HG03159 (cell line): ENCODE data around the gene GNG3.
"Not testable (repeated sequence)": the region's sequence is repeated elsewhere in the genome, so short reads cannot be mapped to it uniquely, and the experiment has no call there.

Experiments
- ATAC-seq: cut with Tn5 transposase; IDR thresholded peaks from one replicate; pipeline ENCODE4 v1.9.1; 2021; ENCODE audit warnings: mild to moderate bottlenecking, moderate library complexity; ENCODE audit not compliant: unreplicated experiment

The GNG3 gene

GRCh38 chr11:62716206-62716605 lies 8.7 kb downstream of the GNG3 start:
- ATAC-seq, result no peak

- ATAC-seq, result no peak
These were observed 9.3 kb downstream of the GNG3 start for GRCh38 chr11:62716816-62717215.

- ATAC-seq, result no peak
These were observed 12.0 kb downstream of the GNG3 start for GRCh38 chr11:62719302-62719978.

GRCh38 chr11:62721994-62722393 lies 14.5 kb downstream of the GNG3 start:
- ATAC-seq, result no peak

- ATAC-seq, result no peak
These were observed 16.7 kb downstream of the GNG3 start for GRCh38 chr11:62724171-62724570.

GRCh38 chr11:62725646-62726045 lies 18.2 kb downstream of the GNG3 start:
- ATAC-seq, result no peak

GRCh38 chr11:62726156-62726914 lies 18.9 kb downstream of the GNG3 start:
- ATAC-seq, result no peak

- ATAC-seq, result no peak
These were observed 19.4 kb downstream of the GNG3 start for GRCh38 chr11:62726915-62727164.

GRCh38 chr11:62727165-62727871 lies 19.8 kb downstream of the GNG3 start, which contains the start of gene HNRNPUL2:
TSS of gene HNRNPUL2 (minus strand) at chr11:62727457. CDS start at chr11:62727156, 301 bp downstream.
- ATAC-seq, result peak; percentile 62

GRCh38 chr11:62727872-62728170 lies 20.3 kb downstream of the GNG3 start:
- peak; percentile 50 for ATAC-seq

GRCh38 chr11:62728171-62728988 lies 20.9 kb downstream of the GNG3 start, which contains the start of gene TTC9C:
TSS of gene TTC9C (plus strand) at chr11:62728486. CDS start at chr11:62728849, 363 bp downstream.
- ATAC-seq, result peak; percentile 18

GRCh38 chr11:62730076-62730475 lies 22.6 kb downstream of the GNG3 start:
- ATAC-seq, result not testable (repeated sequence)

- ATAC-seq, result no peak
These were observed 25.4 kb downstream of the GNG3 start for GRCh38 chr11:62732830-62733229.

- no peak for ATAC-seq
These were observed 29.7 kb downstream of the GNG3 start for GRCh38 chr11:62737196-62737595.

GRCh38 chr11:62747475-62748160 lies 40.1 kb downstream of the GNG3 start:
- ATAC-seq, result no peak

GRCh38 chr11:62749931-62750330 lies 42.5 kb downstream of the GNG3 start:
- not testable (repeated sequence) for ATAC-seq

- no peak for ATAC-seq
These were observed 44.8 kb downstream of the GNG3 start for GRCh38 chr11:62752177-62752785.

- no peak for ATAC-seq
These were observed 45.7 kb downstream of the GNG3 start for GRCh38 chr11:62752994-62753735.
